A673 (cell line): ENCODE results near the gene FAXDC2. TPM values are rescaled to one million over a fixed set of nuclear protein-coding genes. Genes with fewer than 3 reads are reported as not detected.

Experiments
- BruUV-seq: library from RNA; stranded (reverse); fragments of 400-500 nt; replicated peaks from 2 replicates; lab custom pipeline; 2021; lab: Mats Ljungman, UMichigan
- CTCF ChIA-PET: fragments of 300-600 bp; sonication (Branson Sonifier 250); formaldehyde crosslinking; loops from one replicate; lab custom pipeline; 2022; ENCODE audit warnings: antibody characterized with exemption; lab: Charles Lee
- POLR2A ChIA-PET: fragments of 300-600 bp; sonication (Branson Sonifier 250); formaldehyde crosslinking; loops from one replicate; lab custom pipeline; 2022; ENCODE audit warnings: antibody characterized with exemption; ENCODE audit not compliant: low non-redundant PET; lab: Charles Lee
- DNase-seq: peaks from one replicate; pipeline ENCODE4 v3.0.0-alpha.2; 2015; ENCODE audit warnings: low spot score
- H3K27ac ChIP-seq: fragments of 200-600 bp; sonication (generic); 2 replicates; pipeline ENCODE4 v1.5.1; 2016; ENCODE audit warnings: mixed run types, low read depth, mild to moderate bottlenecking, mixed read lengths, antibody characterized with exemption, low read length; ENCODE audit not compliant: poor library complexity, severe bottlenecking
- H3K27me3 ChIP-seq: fragments of 200-600 bp; sonication (generic); replicated peaks from 2 replicates; pipeline ENCODE4 v1.6.1; 2017; ENCODE audit warnings: mixed run types, low read depth, mild to moderate bottlenecking, mixed read lengths, antibody characterized with exemption, low read length; ENCODE audit not compliant: insufficient read depth, poor library complexity
- H3K36me3 ChIP-seq: fragments of 200-600 bp; sonication (generic); 2 replicates; pipeline ENCODE4 v1.6.1; 2016; ENCODE audit warnings: mixed run types, mild to moderate bottlenecking, mixed read lengths, antibody characterized with exemption, low read length; ENCODE audit not compliant: insufficient read depth, poor library complexity, severe bottlenecking
- H3K4me1 ChIP-seq: fragments of 200-600 bp; sonication (generic); 2 replicates; pipeline ENCODE4 v1.6.1; 2017; ENCODE audit warnings: mixed run types, mild to moderate bottlenecking, mixed read lengths, antibody characterized with exemption, low read length; ENCODE audit not compliant: insufficient read depth, poor library complexity, severe bottlenecking
- H3K4me3 ChIP-seq: fragments of 200-600 bp; sonication (generic); 2 replicates; pipeline ENCODE4 v1.5.1; 2016; ENCODE audit warnings: low read depth, mixed run types, mild to moderate bottlenecking, mixed read lengths, low read length; ENCODE audit not compliant: poor library complexity, severe bottlenecking
- H3K9me3 ChIP-seq: fragments of 200-600 bp; sonication (generic); 2 replicates; pipeline ENCODE4 v1.6.1; 2016; ENCODE audit warnings: mixed run types, low read depth, mild to moderate bottlenecking, mixed read lengths, antibody characterized with exemption, low read length; ENCODE audit not compliant: poor library complexity, severe bottlenecking
- CTCF ChIP-seq: fragments of 300-800, 200-600 bp; sonication (generic); conservative IDR thresholded peaks from 2 replicates; pipeline ENCODE4 v1.5.1; 2017; ENCODE audit warnings: low read depth, mild to moderate bottlenecking, antibody characterized with exemption, low read length, moderate library complexity, mixed read lengths
- EZH2 ChIP-seq: fragments of 200-600 bp; sonication (generic); IDR thresholded peaks from 2 replicates; pipeline ENCODE4 v1.6.1; 2017; ENCODE audit warnings: borderline replicate concordance, low read depth, mild to moderate bottlenecking, mixed read lengths, antibody characterized with exemption, low read length; ENCODE audit not compliant: poor library complexity, severe bottlenecking
- intact Hi-C: fragments of 100-400 bp; cut with micrococcal nuclease; formaldehyde crosslinking; loops from one replicate; pipeline ENCODE4 v1.10.0; 2022; ENCODE audit not compliant: unreplicated experiment
- total RNA-seq: library from RNA; stranded (reverse); gene quantifications from 2 replicates; pipeline ENCODE4 v1.2.3, GENCODE V29; 2021

The FAXDC2 gene
- total RNA-seq, 1 experiment from 2014 or later = not detected

GRCh38 chr5:154813158-154813557 lies 37.2 kb downstream of the FAXDC2 start:
- H3K36me3 ChIP-seq = peaks cover 90% of the 10 kb centered on the region
- ChIA-PET CTCF (no interaction called here), POLR2A (no interaction called here)
- intact Hi-C loops = loop anchor here (5.0 kb wide), 1 partner anchor 56 kb away; the partner anchor contains the start of gene LARP1
- no TSS peak for BruUV-seq
- no peaks in the 10 kb centered on the region for H3K27me3 ChIP-seq
- TF ChIP-seq CTCF (no peak), EZH2 (no peak)
- H3K9me3 ChIP-seq = no peaks in the 10 kb centered on the region
- no peak overlapping the region for H3K4me3 ChIP-seq
- no peak overlapping the region for H3K27ac ChIP-seq
- H3K4me1 ChIP-seq = no peaks in the 10 kb centered on the region
- no peak for DNase-seq

- POLR2A ChIA-PET = no interaction called here
- BruUV-seq = no TSS peak
- Histone ChIP-seq H3K4me1 (no peaks in the 10 kb centered on the region), H3K27me3 (no peaks in the 10 kb centered on the region), H3K9me3 (no peaks in the 10 kb centered on the region), H3K27ac (no peak overlapping the region), H3K4me3 (no peak overlapping the region), H3K36me3 (peaks cover 92% of the 10 kb centered on the region)
- peak; percentile 61 for DNase-seq
- TF ChIP-seq EZH2 (no peak), CTCF (peak; percentile 80)
- CTCF ChIA-PET = interaction anchor here (0.5 to 0.6 kb wide), 2 partner anchors 15 to 162 kb away, joined by 4 read pairs; no protein-coding TSS in a partner anchor
- intact Hi-C loops = loop anchor here (1.0 to 5.0 kb wide), 2 partner anchors 55 to 162 kb away; partner anchors contain the start of gene LARP1
Observed at GRCh38 chr5:154811653-154812465, 38.5 kb downstream of the FAXDC2 start.

GRCh38 chr5:154811239-154811638 lies 39.2 kb downstream of the FAXDC2 start:
- ChIA-PET POLR2A (no interaction called here), CTCF (interaction anchor here (0.5 kb wide), 1 partner anchor 161 kb away, joined by 4 read pairs; no protein-coding TSS in a partner anchor)
- BruUV-seq = no TSS peak
- no peak for TF ChIP-seq EZH2
- TF ChIP-seq CTCF = no peak
- intact Hi-C loops = loop anchor here (5.0 kb wide), 1 partner anchor 54 kb away; the partner anchor contains the start of gene LARP1
- Histone ChIP-seq H3K9me3 (no peaks in the 10 kb centered on the region), H3K4me1 (no peaks in the 10 kb centered on the region), H3K27ac (no peak overlapping the region), H3K4me3 (no peak overlapping the region), H3K27me3 (no peaks in the 10 kb centered on the region), H3K36me3 (peaks cover 92% of the 10 kb centered on the region)
- no peak for DNase-seq
